HepG2 (cell line): ENCODE measurements around the gene LGI4. TPM values are rescaled to one million over a fixed set of nuclear protein-coding genes. Genes with fewer than 3 reads are reported as not detected.

ENCODE experiments used
- ATAC-seq: fragments of 200-7000 bp; cut with Tn5 transposase; 3 replicates; pipeline ENCODE4 v1.9.1; 2020; ENCODE audit warnings: mild to moderate bottlenecking, moderate library complexity
- BruUV-seq: library from RNA; stranded (reverse); fragments of 400-500 nt; replicated peaks from 2 replicates; lab custom pipeline; 2021; lab: Mats Ljungman, UMichigan
- CTCF ChIA-PET: fragments of 300-600 bp; formaldehyde crosslinking; extraction: SDS; loops from one replicate; lab custom pipeline; 2021; ENCODE audit warnings: low total read pairs, inconsistent platforms, low intra/inter-chr PET ratio; lab: Yijun Ruan, JAX
- POLR2A ChIA-PET: fragments of 350-600 bp; sonication (Branson Sonifier 250); formaldehyde crosslinking; loops from one replicate; lab custom pipeline; 2020; ENCODE audit warnings: antibody characterized with exemption, inconsistent platforms; lab: Yijun Ruan, JAX
- DNase-seq: peaks from one replicate; pipeline ENCODE4 v3.0.0-alpha.2; 2015; ENCODE audit warnings: low spot score
- FAIRE-seq: peaks from 3 replicates; lab custom pipeline; 2011; peaks lifted over from hg19 to GRCh38; lab: Jason Lieb, UNC
- H2AFZ ChIP-seq: one replicate; pipeline ENCODE4 v1.6.1; 2011; ENCODE audit warnings: low read length, inconsistent platforms
- H3K27ac ChIP-seq: fragments of 300-600 bp; 3 replicates; pipeline ENCODE4 v1.8.0; 2011; ENCODE audit warnings: mixed run types, mild to moderate bottlenecking, mixed read lengths, low read length, inconsistent platforms; ENCODE audit not compliant: insufficient read depth; ENCODE audit errors: extremely low read length
- H3K27me3 ChIP-seq, 2 experiments: fragments of 200-600 bp in 1 of 2; 2 replicates in 1 of 2; 3 replicates in 1 of 2; pipeline versions ENCODE4 v1.6.0 to v1.8.0; 2011; ENCODE audit warnings: low read length in 2 of 2, mild to moderate bottlenecking in 2 of 2, moderate library complexity in 2 of 2, inconsistent platforms in 1 of 2; ENCODE audit not compliant: insufficient read depth in 2 of 2, control insufficient read depth in 1 of 2
- H3K36me3 ChIP-seq, 2 experiments: fragments of 200-600 bp in 1 of 2; replicated peaks in 1 of 2; 2 replicates in 1 of 2; 3 replicates in 1 of 2; pipeline versions ENCODE4 v1.5.1 to v1.8.0; 2011; ENCODE audit warnings: low read length in 2 of 2, inconsistent platforms in 1 of 2; ENCODE audit not compliant: insufficient read depth in 2 of 2, control insufficient read depth in 1 of 2
- H3K4me1 ChIP-seq: 2 replicates; pipeline ENCODE4 v1.5.1; 2012; ENCODE audit warnings: low read length, inconsistent platforms; ENCODE audit not compliant: insufficient read depth
- H3K4me2 ChIP-seq: 2 replicates; pipeline ENCODE4 v1.6.0; 2011; ENCODE audit warnings: low read depth, low read length, inconsistent platforms
- H3K4me3 ChIP-seq, 3 experiments: fragments of 200-600 bp in 1 of 3; sonication (generic), shearing (Covaris generic) in 1 of 3; replicated peaks in 1 of 3; 2 replicates each; pipeline ENCODE4 v1.5.1; 2011 to 2016; ENCODE audit warnings: low read length in 3 of 3, inconsistent platforms in 2 of 3, low read depth in 2 of 3, mild to moderate bottlenecking in 2 of 3, control low read depth in 1 of 3, mixed read lengths in 1 of 3; ENCODE audit not compliant: insufficient read depth in 1 of 3
- H3K79me2 ChIP-seq: one replicate; pipeline ENCODE4 v1.6.1; 2011; ENCODE audit warnings: low read length, inconsistent platforms; ENCODE audit not compliant: insufficient read depth
- H3K9ac ChIP-seq: 2 replicates; pipeline ENCODE4 v1.6.0; 2011; ENCODE audit warnings: mild to moderate bottlenecking, low read depth, low read length, inconsistent platforms; ENCODE audit not compliant: insufficient read depth
- H3K9me3 ChIP-seq: 2 replicates; pipeline ENCODE4 v1.5.1; 2012; ENCODE audit warnings: mild to moderate bottlenecking, low read length
- H4K20me1 ChIP-seq: 2 replicates; pipeline ENCODE4 v1.6.0; 2011; ENCODE audit warnings: inconsistent platforms, mild to moderate bottlenecking, low read length, moderate library complexity; ENCODE audit not compliant: insufficient read depth
- ELK4 ChIP-seq: sonication (generic); formaldehyde crosslinking; IDR thresholded peaks from 2 replicates; pipeline ENCODE4 v1.9.0; 2021; ENCODE audit warnings: missing genetic modification reagents, borderline replicate concordance
- LRRFIP1 ChIP-seq: sonication (generic); formaldehyde crosslinking; conservative IDR thresholded peaks from 2 replicates; pipeline ENCODE4 v1.4.0; 2020; ENCODE audit warnings: missing genetic modification reagents
- NFIB ChIP-seq: sonication (generic); formaldehyde crosslinking; IDR thresholded peaks from 2 replicates; pipeline ENCODE4 v1.9.0; 2021; ENCODE audit warnings: missing genetic modification reagents, mild to moderate bottlenecking, borderline replicate concordance
- NR0B2 ChIP-seq: sonication (generic); formaldehyde crosslinking; IDR thresholded peaks from 2 replicates; pipeline ENCODE4 v1.4.0; 2020; ENCODE audit warnings: mild to moderate bottlenecking, missing genetic modification reagents
- PATZ1 ChIP-seq: sonication (generic); formaldehyde crosslinking; IDR thresholded peaks from 2 replicates; pipeline ENCODE4 v1.4.0; 2020; ENCODE audit warnings: missing genetic modification reagents
- PTBP1 ChIP-seq: fragments of 200-400 bp; formaldehyde crosslinking; IDR thresholded peaks from 2 replicates; pipeline ENCODE4 v1.6.1; 2018; ENCODE audit warnings: low read length, low read depth; ENCODE audit not compliant: poor library complexity, severe bottlenecking
- TEAD3 ChIP-seq: optimal IDR thresholded peaks from 2 replicates; pipeline ENCODE3; 2016; ENCODE audit warnings: borderline replicate concordance
- TFE3 ChIP-seq: IDR thresholded peaks from 2 replicates; pipeline ENCODE4 v1.6.1; 2016
- ZNF414 ChIP-seq: sonication (generic); formaldehyde crosslinking; IDR thresholded peaks from 2 replicates; pipeline ENCODE4 v1.5.0; 2020; ENCODE audit warnings: missing genetic modification reagents
- ZNF431 ChIP-seq: sonication (generic); formaldehyde crosslinking; IDR thresholded peaks from 2 replicates; pipeline ENCODE4 v1.9.0; 2022; ENCODE audit warnings: missing genetic modification reagents, low read depth, mild to moderate bottlenecking, borderline replicate concordance
- ZNF557 ChIP-seq: sonication (generic); formaldehyde crosslinking; IDR thresholded peaks from 2 replicates; pipeline ENCODE4 v1.4.0; 2020; ENCODE audit warnings: missing genetic modification reagents
- ZNF598 ChIP-seq: sonication (generic); formaldehyde crosslinking; IDR thresholded peaks from 2 replicates; pipeline ENCODE4 v1.5.1; 2020; ENCODE audit warnings: mild to moderate bottlenecking, missing genetic modification reagents, borderline replicate concordance
- ZNF766 ChIP-seq: sonication (generic); formaldehyde crosslinking; IDR thresholded peaks from 2 replicates; pipeline ENCODE4 v1.5.0; 2020; ENCODE audit warnings: missing genetic modification reagents, borderline replicate concordance
- WGBS: methylation state at CpG from one replicate; pipeline ENCODE4 v1.1.6; 2017; ENCODE audit warnings: low lambda C conversion rate; 5-methylcytosine and 5-hydroxymethylcytosine counted together
- in situ Hi-C: cut with HindIII; loops from 2 replicates; pipeline ENCODE4 v1.10.0; 2017; ENCODE audit warnings: low pct_unique_long_range_greater_than_20kb; ENCODE audit not compliant: extremely low pct_ligation_motif_present
- intact Hi-C: fragments of 100-400 bp; cut with micrococcal nuclease; formaldehyde crosslinking; loops from one replicate; pipeline ENCODE4 v1.10.0; 2022; ENCODE audit not compliant: unreplicated experiment
- polyA plus RNA-seq, 8 experiments: library from polyadenylated mRNA; depleted of rRNA in 3 of 8; stranded (reverse) in 7 of 8; unstranded in 1 of 8; fragments of >200 nt; fragmentation: Illumina TruSeq in 4 of 8; extraction: Trizol in 4 of 8; gene quantifications; 2 replicates each; pipeline versions ENCODE4 v1.2.1 to v1.2.3, GENCODE V29; 2011 to 2016; ENCODE audit warnings: low read depth in 4 of 8, missing spikeins in 1 of 8, mixed read lengths in 1 of 8; ENCODE audit not compliant: insufficient read depth in 1 of 8
- total RNA-seq, 5 experiments: library from RNA; depleted of rRNA; stranded (reverse); fragments of >200 nt; fragmentation: Illumina TruSeq; extraction: Trizol; gene quantifications; 2 replicates each; pipeline ENCODE4 v1.2.3, GENCODE V29; 2016; ENCODE audit warnings: low read depth in 1 of 5

The LGI4 gene
- total and polyA plus RNA-seq, 2 of the 13 experiments (the other 11 are each of a cell fraction or from before 2014, with no cell fraction given): 2.8 TPM; not detected in 1

GRCh38 chr19:35090160-35090505 lies 44.7 kb downstream of the LGI4 start:
- H3K4me3 ChIP-seq: no peak overlapping the region
- intact Hi-C loops (loop anchor here (2.0 kb wide), 1 partner anchor 23 kb away; no protein-coding TSS in a partner anchor), in situ Hi-C loops (no loop called here)
- WGBS: 39% methylated on average over 9 of the region's 9 CpGs
- CTCF ChIA-PET: interaction anchor here (1.0 to 2.0 kb wide), 2 partner anchors 23 to 117 kb away, joined by 3 to 7 read pairs; no protein-coding TSS in a partner anchor
- TF ChIP-seq ELK4 (CRISPR knock-in tag): no peak
- no peak for TF ChIP-seq ZNF766
- no peak for TF ChIP-seq ZNF431
- TF ChIP-seq NFIB: no peak
- no peak for TF ChIP-seq PATZ1 (CRISPR knock-in tag)
- no peak for TF ChIP-seq LRRFIP1 (CRISPR knock-in tag)
- TF ChIP-seq NR0B2 (CRISPR knock-in tag): no peak
- no peak for TF ChIP-seq TEAD3 (CRISPR knock-in tag)
- no peak for TF ChIP-seq ZNF598 (CRISPR knock-in tag)
- no peak for TF ChIP-seq PTBP1
- TF ChIP-seq ZNF557: no peak
- no peak for TF ChIP-seq ZNF414
- TF ChIP-seq TFE3: no peak
- H4K20me1 ChIP-seq: no peaks in the 10 kb centered on the region
- no peak overlapping the region for H3K9ac ChIP-seq
- peaks cover 0 to 18% of the 10 kb centered on the region in 2 experiments; a peak in 3 of 5 replicates for H3K27me3 ChIP-seq
- no peak for FAIRE-seq
- no peaks in the 10 kb centered on the region for H3K79me2 ChIP-seq
- no peaks in the 10 kb centered on the region for H3K36me3 ChIP-seq
- BruUV-seq: no TSS peak
- H3K9me3 ChIP-seq: no peaks in the 10 kb centered on the region
- peaks cover 22% of the 10 kb centered on the region for H3K4me1 ChIP-seq
- DNase-seq: no peak
- no peak overlapping the region for H2AFZ ChIP-seq
- POLR2A ChIA-PET: no interaction called here
- no peak for ATAC-seq
- peak overlapping the region; percentile 29 for H3K4me2 ChIP-seq
- no peak overlapping the region for H3K27ac ChIP-seq
